ENCODE measurements around the gene RNF144A. TPM values are rescaled to one million over a fixed set of nuclear protein-coding genes. Genes with fewer than 3 reads are reported as not detected.

RNF144A gene
- total RNA-seq, 1 experiment from 2014 or later, result 0.21 TPM

DNA sequence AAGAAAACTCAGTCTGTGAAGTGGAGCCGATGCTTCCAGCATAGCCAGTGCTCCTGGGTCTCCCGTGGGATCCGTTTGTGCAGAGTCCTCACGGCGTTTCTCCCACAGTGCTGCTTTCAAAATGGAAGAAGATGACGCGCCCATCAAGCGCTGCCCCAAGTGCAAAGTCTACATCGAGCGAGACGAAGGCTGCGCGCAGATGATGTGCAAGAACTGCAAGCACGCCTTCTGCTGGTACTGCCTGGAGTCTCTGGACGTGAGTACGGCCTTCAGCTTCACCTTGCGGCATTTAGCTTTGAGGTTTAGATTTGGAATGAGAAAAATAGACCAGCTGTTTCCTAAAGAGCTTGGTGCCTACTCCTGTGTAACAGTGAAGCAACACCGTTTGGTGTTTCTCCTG is 107.0 kb downstream of the RNF144A start:
- ChIA-PET CTCF (interaction anchor here (1.0 kb wide), 1 partner anchor 21 kb away, joined by 3 read pairs; no protein-coding TSS in a partner anchor), POLR2A (interaction anchor here (1.3 kb wide), 1 partner anchor 127 kb away, joined by 3 read pairs; no protein-coding TSS in a partner anchor)
- intact Hi-C loops (cut with micrococcal nuclease), result no loop called here
- BruUV-seq (replicated peaks), result no TSS peak
- no peak overlapping the region for H3K27ac Mint-ChIP-seq (ENCODE audit: low read depth, unreplicated experiment)
- H3K4me1 Mint-ChIP-seq (ENCODE audit: insufficient read depth, unreplicated experiment), result peaks cover 17% of the 10 kb centered on the region
- no peak for DNase-seq (ENCODE audit: unreplicated experiment)
- H3K4me3 Mint-ChIP-seq (ENCODE audit: unreplicated experiment), result no peak overlapping the region
- H3K36me3 Mint-ChIP-seq (ENCODE audit: insufficient read depth, unreplicated experiment), result no peaks in the 10 kb centered on the region
- H3K9me3 Mint-ChIP-seq (ENCODE audit: unreplicated experiment), result no peaks in the 10 kb centered on the region
- TF ChIP-seq, protein P1, sequence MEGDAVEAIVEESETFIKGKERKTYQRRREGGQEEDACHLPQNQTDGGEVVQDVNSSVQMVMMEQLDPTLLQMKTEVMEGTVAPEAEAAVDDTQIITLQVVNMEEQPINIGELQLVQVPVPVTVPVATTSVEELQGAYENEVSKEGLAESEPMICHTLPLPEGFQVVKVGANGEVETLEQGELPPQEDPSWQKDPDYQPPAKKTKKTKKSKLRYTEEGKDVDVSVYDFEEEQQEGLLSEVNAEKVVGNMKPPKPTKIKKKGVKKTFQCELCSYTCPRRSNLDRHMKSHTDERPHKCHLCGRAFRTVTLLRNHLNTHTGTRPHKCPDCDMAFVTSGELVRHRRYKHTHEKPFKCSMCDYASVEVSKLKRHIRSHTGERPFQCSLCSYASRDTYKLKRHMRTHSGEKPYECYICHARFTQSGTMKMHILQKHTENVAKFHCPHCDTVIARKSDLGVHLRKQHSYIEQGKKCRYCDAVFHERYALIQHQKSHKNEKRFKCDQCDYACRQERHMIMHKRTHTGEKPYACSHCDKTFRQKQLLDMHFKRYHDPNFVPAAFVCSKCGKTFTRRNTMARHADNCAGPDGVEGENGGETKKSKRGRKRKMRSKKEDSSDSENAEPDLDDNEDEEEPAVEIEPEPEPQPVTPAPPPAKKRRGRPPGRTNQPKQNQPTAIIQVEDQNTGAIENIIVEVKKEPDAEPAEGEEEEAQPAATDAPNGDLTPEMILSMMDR (IDR thresholded peaks at IDR 0.05; ENCODE audit: unreplicated experiment), result no peak
- H3K27me3 Mint-ChIP-seq (ENCODE audit: insufficient read depth, unreplicated experiment), result peaks cover 26% of the 10 kb centered on the region

GRCh38 chr2:7025082-7025481 is 107.9 kb downstream of the RNF144A start:
- POLR2A ChIA-PET, result interaction anchor here (1.3 kb wide), 1 partner anchor 128 kb away, joined by 3 read pairs; no protein-coding TSS in a partner anchor
- peaks cover 34% of the 10 kb centered on the region for H3K27me3 Mint-ChIP-seq (ENCODE audit: insufficient read depth, unreplicated experiment)
- peaks cover 17% of the 10 kb centered on the region for H3K4me1 Mint-ChIP-seq (ENCODE audit: insufficient read depth, unreplicated experiment)
- intact Hi-C loops (cut with micrococcal nuclease), result no loop called here
- no peak for DNase-seq (ENCODE audit: unreplicated experiment)
- H3K4me3 Mint-ChIP-seq (ENCODE audit: unreplicated experiment), result no peak overlapping the region
- H3K36me3 Mint-ChIP-seq (ENCODE audit: insufficient read depth, unreplicated experiment), result no peaks in the 10 kb centered on the region
- CTCF ChIA-PET, result interaction anchor here (0.7 to 1.0 kb wide), 2 partner anchors 19 to 127 kb away, joined by 3 read pairs; no protein-coding TSS in a partner anchor
- H3K9me3 Mint-ChIP-seq (ENCODE audit: unreplicated experiment), result no peaks in the 10 kb centered on the region
- H3K27ac Mint-ChIP-seq (ENCODE audit: low read depth, unreplicated experiment), result no peak overlapping the region
- BruUV-seq (replicated peaks), result no TSS peak
- TF ChIP-seq, protein P1 (IDR thresholded peaks at IDR 0.05; ENCODE audit: unreplicated experiment), result no peak

GRCh38 chr2:7026742-7027141 is 109.5 kb downstream of the RNF144A start:
- peaks cover 39% of the 10 kb centered on the region for H3K27me3 Mint-ChIP-seq (ENCODE audit: insufficient read depth, unreplicated experiment)
- no peaks in the 10 kb centered on the region for H3K36me3 Mint-ChIP-seq (ENCODE audit: insufficient read depth, unreplicated experiment)
- no peak overlapping the region for H3K27ac Mint-ChIP-seq (ENCODE audit: low read depth, unreplicated experiment)

DNA sequence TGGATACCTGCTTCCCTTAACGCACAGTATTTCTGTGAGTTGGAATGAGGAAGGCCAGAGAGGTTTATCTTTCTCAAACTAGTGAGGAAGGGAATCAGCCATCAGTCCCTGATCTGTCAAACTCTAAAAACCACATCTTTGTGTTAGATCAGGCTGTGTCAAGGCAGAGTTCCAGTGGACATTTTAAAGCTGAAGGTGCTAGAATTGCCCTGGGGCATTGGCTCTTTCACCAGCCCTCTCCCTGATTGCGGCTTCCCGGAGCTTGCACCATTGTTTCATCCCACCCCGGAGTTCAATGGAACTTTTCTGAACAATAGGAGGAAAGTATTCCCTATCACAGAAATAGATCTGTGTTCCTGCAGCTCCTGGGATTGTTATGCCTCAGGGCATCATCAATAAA is 110.2 kb downstream of the RNF144A start:
- Mint-ChIP-seq H3K27me3 (ENCODE audit: insufficient read depth, unreplicated experiment) (peaks cover 39% of the 10 kb centered on the region), H3K27ac (ENCODE audit: low read depth, unreplicated experiment) (no peak overlapping the region), H3K4me1 (ENCODE audit: insufficient read depth, unreplicated experiment) (peaks cover 12% of the 10 kb centered on the region), H3K9me3 (ENCODE audit: unreplicated experiment) (no peaks in the 10 kb centered on the region), H3K4me3 (ENCODE audit: unreplicated experiment) (no peak overlapping the region), H3K36me3 (ENCODE audit: insufficient read depth, unreplicated experiment) (no peaks in the 10 kb centered on the region)
- intact Hi-C loops (cut with micrococcal nuclease), result no loop called here
- ChIA-PET POLR2A (interaction anchor here (0.6 kb wide), 1 partner anchor 50 kb away, joined by 3 read pairs; no protein-coding TSS in a partner anchor), CTCF (no interaction called here)
- TF ChIP-seq, protein P1 (IDR thresholded peaks at IDR 0.05; ENCODE audit: unreplicated experiment), result no peak
- BruUV-seq (replicated peaks), result no TSS peak
- peak; percentile 29 for DNase-seq (ENCODE audit: unreplicated experiment)

More at GRCh38 chr2:7026742-7027141, 109.5 kb downstream of the RNF144A start:
- CTCF ChIA-PET, result no interaction called here
- BruUV-seq (replicated peaks), result no TSS peak
- Mint-ChIP-seq H3K9me3 (ENCODE audit: unreplicated experiment) (no peaks in the 10 kb centered on the region), H3K4me1 (ENCODE audit: insufficient read depth, unreplicated experiment) (peaks cover 17% of the 10 kb centered on the region), H3K4me3 (ENCODE audit: unreplicated experiment) (no peak overlapping the region)
- TF ChIP-seq, protein P1 (IDR thresholded peaks at IDR 0.05; ENCODE audit: unreplicated experiment), result no peak
- POLR2A ChIA-PET, result no interaction called here
- intact Hi-C loops (cut with micrococcal nuclease), result no loop called here
- DNase-seq (ENCODE audit: unreplicated experiment), result no peak

Data from MCF 10A (cell line).